ENCODE measurements around the gene MATN1.
"Not testable (repeated sequence)": the region's sequence is repeated elsewhere in the genome, so short reads cannot be mapped to it uniquely, and the experiment has no call there.

MATN1 gene

GRCh38 chr1:30693822-30694221 is 29.6 kb downstream of the MATN1 start:
- no peak for DNase-seq

GRCh38 chr1:30693366-30693765 is 30.0 kb downstream of the MATN1 start:
- no peak for DNase-seq

- DNase-seq: no peak
These were observed 30.5 kb downstream of the MATN1 start for GRCh38 chr1:30692948-30693301.

- no peak for DNase-seq
These were observed 31.0 kb downstream of the MATN1 start for GRCh38 chr1:30692201-30692947.

GRCh38 chr1:30691480-30691879 is 31.9 kb downstream of the MATN1 start:
- no peak for DNase-seq

GRCh38 chr1:30689901-30690645 is 33.3 kb downstream of the MATN1 start:
- DNase-seq: no peak

GRCh38 chr1:30688920-30689794 is 34.2 kb downstream of the MATN1 start:
- no peak for DNase-seq

- DNase-seq: not testable (repeated sequence)
These were observed 34.9 kb downstream of the MATN1 start for GRCh38 chr1:30688516-30688915.

GRCh38 chr1:30687886-30688285 is 35.5 kb downstream of the MATN1 start:
- DNase-seq: no peak

- DNase-seq: no peak
These were observed 37.0 kb downstream of the MATN1 start for GRCh38 chr1:30686236-30686935.

GRCh38 chr1:30685796-30686165 is 37.6 kb downstream of the MATN1 start:
- DNase-seq: no peak

GRCh38 chr1:30684881-30685795 is 38.2 kb downstream of the MATN1 start:
- peak; percentile 11 for DNase-seq

- no peak for DNase-seq
These were observed 39.1 kb downstream of the MATN1 start for GRCh38 chr1:30684259-30684658.

GRCh38 chr1:30683699-30684098 is 39.7 kb downstream of the MATN1 start:
- no peak for DNase-seq

- no peak for DNase-seq
These were observed 40.7 kb downstream of the MATN1 start for GRCh38 chr1:30682396-30683275.

- DNase-seq: no peak
These were observed 41.6 kb downstream of the MATN1 start for GRCh38 chr1:30681782-30682181.

- no peak for DNase-seq
These were observed 42.5 kb downstream of the MATN1 start for GRCh38 chr1:30680879-30681278.

GRCh38 chr1:30680429-30680828 is 43.0 kb downstream of the MATN1 start:
- DNase-seq: no peak

GRCh38 chr1:30679976-30680305 is 43.4 kb downstream of the MATN1 start:
- no peak for DNase-seq

GRCh38 chr1:30679201-30679975 is 44.0 kb downstream of the MATN1 start:
- DNase-seq: no peak

Data from NCI-H1105 treated with DMSO at 0.1 percent for 48 hours (cell line).